HG03432 (cell line): ENCODE data around the gene SERPINB1.
A peak's percentile ranks its signal among the peaks of the same experiment; 100 is the strongest.
"Not testable (repeated sequence)": the region's sequence is repeated elsewhere in the genome, so short reads cannot be mapped to it uniquely, and the experiment has no call there.

Source experiments
- ATAC-seq: cut with Tn5 transposase; IDR thresholded peaks from one replicate; pipeline ENCODE4 v1.9.1; 2021; ENCODE audit warnings: mild to moderate bottlenecking, moderate library complexity; ENCODE audit not compliant: unreplicated experiment

Gene SERPINB1

GRCh38 chr6:2841264-2842138, at the start of gene SERPINB1:
SERPINB1 (minus strand) TSS chr6:2841863; CDS start chr6:2840586, 1,277 bp downstream.
- ATAC-seq: peak; percentile 65

GRCh38 chr6:2890976-2891767, 49.5 kb upstream of the SERPINB1 start:
- no peak for ATAC-seq

- no peak for ATAC-seq
Observed at GRCh38 chr6:2885967-2886735, 44.5 kb upstream of the SERPINB1 start.

GRCh38 chr6:2884804-2885203, 43.1 kb upstream of the SERPINB1 start:
- no peak for ATAC-seq

- ATAC-seq: no peak
Observed at GRCh38 chr6:2883673-2884072, 42.0 kb upstream of the SERPINB1 start.

GRCh38 chr6:2881423-2881822, 39.8 kb upstream of the SERPINB1 start:
- ATAC-seq: peak; percentile 67

GRCh38 chr6:2880156-2880555, 38.5 kb upstream of the SERPINB1 start:
- ATAC-seq: not testable (repeated sequence)

GRCh38 chr6:2877960-2878359, 36.3 kb upstream of the SERPINB1 start:
- no peak for ATAC-seq

GRCh38 chr6:2877057-2877882, 35.6 kb upstream of the SERPINB1 start:
- no peak for ATAC-seq

- ATAC-seq: no peak
Observed at GRCh38 chr6:2876210-2877056, 34.8 kb upstream of the SERPINB1 start.

GRCh38 chr6:2875359-2876191, 33.9 kb upstream of the SERPINB1 start:
- no peak for ATAC-seq

GRCh38 chr6:2873643-2874042, 32.0 kb upstream of the SERPINB1 start:
- no peak for ATAC-seq

- no peak for ATAC-seq
Observed at GRCh38 chr6:2872423-2873358, 31.0 kb upstream of the SERPINB1 start.

- no peak for ATAC-seq
Observed at GRCh38 chr6:2871953-2872352, 30.3 kb upstream of the SERPINB1 start.

GRCh38 chr6:2871102-2871501, 29.4 kb upstream of the SERPINB1 start:
- no peak for ATAC-seq

GRCh38 chr6:2870046-2870636, 28.5 kb upstream of the SERPINB1 start:
- ATAC-seq: no peak

- ATAC-seq: no peak
Observed at GRCh38 chr6:2868637-2869036, 27.0 kb upstream of the SERPINB1 start.
